SK-N-SH (cell line): Measurements from ENCODE around the gene HOXB6.

Source experiments
- CHD2 ChIP-seq: fragments of 150-350 bp; IDR thresholded peaks from 2 replicates; pipeline ENCODE4 v1.6.1; 2018; ENCODE audit warnings: low read length; ENCODE audit not compliant: partially characterized antibody
- EZH2phosphoT487 ChIP-seq: fragments of 200-600 bp; sonication (generic); IDR thresholded peaks from 2 replicates; pipeline ENCODE4 v1.6.1; 2017; ENCODE audit warnings: low read depth, mixed run types, mild to moderate bottlenecking, antibody characterized with exemption, moderate library complexity, borderline replicate concordance
- POLR2AphosphoS5 ChIP-seq: IDR thresholded peaks from 2 replicates; pipeline ENCODE4 v1.6.1; 2012; ENCODE audit warnings: low read depth, low read length
- SMC3 ChIP-seq: IDR thresholded peaks from 2 replicates; pipeline ENCODE4 v1.6.1; 2012; ENCODE audit warnings: low read depth, low read length, improper control_type of control experiment
- TF ChIP-seq, protein P1 (sequence below): fragments of 200-600 bp; sonication (generic); IDR thresholded peaks from 2 replicates; pipeline ENCODE4 v1.6.1; 2017; ENCODE audit warnings: antibody characterized with exemption, mild to moderate bottlenecking, moderate library complexity
- TF ChIP-seq, protein P2 (sequence below): IDR thresholded peaks from 2 replicates; pipeline ENCODE4 v1.4.0; 2012; ENCODE audit warnings: low read depth

DNA sequence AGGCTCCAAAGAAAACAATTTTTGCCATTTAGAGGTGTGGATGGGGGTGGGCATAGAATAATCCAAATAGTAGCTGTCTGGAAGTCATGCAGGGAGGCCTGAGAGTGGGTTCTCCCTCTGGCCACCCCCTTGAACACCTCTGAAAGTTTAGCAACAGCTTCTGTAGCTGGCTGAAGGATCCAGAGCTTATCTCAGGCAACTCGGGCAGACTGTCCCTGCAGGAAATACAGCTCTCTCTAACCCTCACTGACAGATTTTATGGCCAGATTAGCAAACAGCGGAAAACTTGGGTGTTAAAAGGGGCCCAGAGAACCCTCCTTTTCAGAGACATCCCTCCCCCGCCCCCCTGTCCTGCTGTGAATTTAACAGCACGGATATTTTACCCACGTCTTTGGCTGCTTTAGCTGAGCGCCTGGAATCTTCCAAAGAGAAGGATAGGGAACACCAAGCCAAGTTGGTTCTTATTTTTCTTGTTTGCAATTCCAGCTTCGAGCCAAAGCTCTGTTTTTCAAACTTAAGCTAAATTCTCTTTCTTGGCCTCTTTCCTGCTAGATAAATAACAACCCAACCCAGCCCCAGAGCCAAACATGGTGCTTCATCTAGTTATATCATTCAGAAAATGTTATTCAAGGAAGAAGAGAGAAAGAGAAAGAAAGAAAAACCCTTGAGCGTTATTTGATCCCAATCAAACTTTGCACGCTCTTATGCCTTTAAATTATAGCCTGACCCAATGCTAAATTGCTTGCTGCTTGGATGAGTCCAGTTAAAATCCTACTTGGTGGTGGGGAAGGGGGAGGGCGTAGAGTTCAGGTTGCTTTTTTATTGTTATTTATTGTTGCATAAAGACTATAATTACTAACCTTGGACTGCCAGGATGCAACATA lies 57.6 kb downstream of the HOXB6 start:
- TF ChIP-seq, protein P1, sequence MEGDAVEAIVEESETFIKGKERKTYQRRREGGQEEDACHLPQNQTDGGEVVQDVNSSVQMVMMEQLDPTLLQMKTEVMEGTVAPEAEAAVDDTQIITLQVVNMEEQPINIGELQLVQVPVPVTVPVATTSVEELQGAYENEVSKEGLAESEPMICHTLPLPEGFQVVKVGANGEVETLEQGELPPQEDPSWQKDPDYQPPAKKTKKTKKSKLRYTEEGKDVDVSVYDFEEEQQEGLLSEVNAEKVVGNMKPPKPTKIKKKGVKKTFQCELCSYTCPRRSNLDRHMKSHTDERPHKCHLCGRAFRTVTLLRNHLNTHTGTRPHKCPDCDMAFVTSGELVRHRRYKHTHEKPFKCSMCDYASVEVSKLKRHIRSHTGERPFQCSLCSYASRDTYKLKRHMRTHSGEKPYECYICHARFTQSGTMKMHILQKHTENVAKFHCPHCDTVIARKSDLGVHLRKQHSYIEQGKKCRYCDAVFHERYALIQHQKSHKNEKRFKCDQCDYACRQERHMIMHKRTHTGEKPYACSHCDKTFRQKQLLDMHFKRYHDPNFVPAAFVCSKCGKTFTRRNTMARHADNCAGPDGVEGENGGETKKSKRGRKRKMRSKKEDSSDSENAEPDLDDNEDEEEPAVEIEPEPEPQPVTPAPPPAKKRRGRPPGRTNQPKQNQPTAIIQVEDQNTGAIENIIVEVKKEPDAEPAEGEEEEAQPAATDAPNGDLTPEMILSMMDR = no peak
- no peak for TF ChIP-seq SMC3
- no peak for TF ChIP-seq EZH2phosphoT487
- TF ChIP-seq, protein P2, sequence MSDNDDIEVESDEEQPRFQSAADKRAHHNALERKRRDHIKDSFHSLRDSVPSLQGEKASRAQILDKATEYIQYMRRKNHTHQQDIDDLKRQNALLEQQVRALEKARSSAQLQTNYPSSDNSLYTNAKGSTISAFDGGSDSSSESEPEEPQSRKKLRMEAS = no peak
- TF ChIP-seq POLR2AphosphoS5 = no peak
- TF ChIP-seq CHD2 = no peak
